K562 (cell line): ENCODE results near the gene TIFAB. TPM values are rescaled to one million over a fixed set of nuclear protein-coding genes. Genes with fewer than 3 reads are reported as not detected.

Experiments used
- ATAC-seq: fragments of 200-7000 bp; cut with Tn5 transposase; 3 replicates; pipeline ENCODE4 v1.9.1; 2020; ENCODE audit warnings: moderate library complexity
- BruUV-seq: library from RNA; stranded (reverse); fragments of 400-500 nt; replicated peaks from 2 replicates; lab custom pipeline; 2021; lab: Mats Ljungman, UMichigan
- CTCF ChIA-PET: fragments of 300-600 bp; formaldehyde crosslinking; extraction: SDS; loops from one replicate; lab custom pipeline; 2021; ENCODE audit warnings: low intra/inter-chr PET ratio; lab: Yijun Ruan, JAX
- POLR2A ChIA-PET: fragments of 300-600, 350-650 bp; sonication (Branson Sonifier 250); formaldehyde crosslinking; extraction: SDS; loops from one replicate; lab custom pipeline; 2021; ENCODE audit warnings: antibody characterized with exemption, inconsistent platforms; lab: Yijun Ruan, JAX
- DNase-seq, 4 experiments: peaks; one replicate each; pipeline versions ENCODE4 v3.0.0 to v3.0.0-alpha.2; 2011 to 2018; ENCODE audit warnings: low spot score in 3 of 4, mixed read lengths in 3 of 4; ENCODE audit errors: extremely low read depth in 1 of 4
- FAIRE-seq: peaks from 2 replicates; lab custom pipeline; 2011; peaks lifted over from hg19 to GRCh38; lab: Jason Lieb, UNC
- H2AFZ ChIP-seq: 2 replicates; pipeline ENCODE4 v1.6.0; 2011; ENCODE audit warnings: low read depth, low read length, control low read depth, inconsistent platforms
- H3K27ac ChIP-seq: fragments of 200-600 bp; 3 replicates; pipeline ENCODE4 v1.8.0; 2011; ENCODE audit warnings: low read depth, mild to moderate bottlenecking, control low read depth, inconsistent platforms, low read length, moderate library complexity, mixed read lengths; ENCODE audit errors: extremely low read depth
- H3K27me3 ChIP-seq, 2 experiments: fragments of 300-600 bp in 1 of 2; 2 replicates in 1 of 2; 3 replicates in 1 of 2; pipeline versions ENCODE4 v1.6.0 to v1.8.0; 2011; ENCODE audit warnings: inconsistent platforms in 2 of 2, low read length in 2 of 2, mild to moderate bottlenecking in 1 of 2, mixed read lengths in 1 of 2, moderate library complexity in 1 of 2; ENCODE audit not compliant: control insufficient read depth in 2 of 2, insufficient read depth in 2 of 2
- H3K36me3 ChIP-seq: fragments of 300-600 bp; 3 replicates; pipeline ENCODE4 v1.8.0; 2011; ENCODE audit warnings: mild to moderate bottlenecking, low read length, inconsistent platforms; ENCODE audit not compliant: control insufficient read depth, insufficient read depth
- H3K4me1 ChIP-seq, 2 experiments: fragments of 200-600 bp in 1 of 2; replicated peaks in 1 of 2; 2 replicates in 1 of 2; 3 replicates in 1 of 2; pipeline versions ENCODE4 v1.5.1 to v1.8.0; 2011; ENCODE audit warnings: inconsistent platforms in 2 of 2, low read length in 2 of 2, mild to moderate bottlenecking in 1 of 2, mixed read lengths in 1 of 2, moderate library complexity in 1 of 2; ENCODE audit not compliant: control insufficient read depth in 2 of 2, insufficient read depth in 2 of 2
- H3K4me2 ChIP-seq: 2 replicates; pipeline ENCODE4 v1.6.1; 2011; ENCODE audit warnings: low read length, control low read depth, inconsistent platforms, mixed read lengths; ENCODE audit not compliant: insufficient read depth
- H3K4me3 ChIP-seq: fragments of 200-600 bp; sonication (generic), shearing (Covaris generic); 2 replicates; pipeline ENCODE4 v1.5.1; 2016; ENCODE audit warnings: control low read depth, inconsistent platforms
- H3K79me2 ChIP-seq: fragments of 200-600 bp; 3 replicates; pipeline ENCODE4 v1.8.0; 2011; ENCODE audit warnings: low read length, inconsistent platforms; ENCODE audit not compliant: control insufficient read depth, insufficient read depth
- H3K9ac ChIP-seq, 2 experiments: 2 replicates each; pipeline versions ENCODE4 v1.6.0 to v1.6.1; 2011; ENCODE audit warnings: low read depth in 2 of 2, low read length in 2 of 2, control low read depth in 1 of 2, inconsistent platforms in 1 of 2, mild to moderate bottlenecking in 1 of 2, mixed read lengths in 1 of 2; ENCODE audit not compliant: insufficient read depth in 1 of 2
- H3K9me1 ChIP-seq: one replicate; pipeline ENCODE4 v1.6.0; 2011; ENCODE audit warnings: inconsistent platforms, mild to moderate bottlenecking, low read length, moderate library complexity; ENCODE audit not compliant: control insufficient read depth, insufficient read depth
- H3K9me3 ChIP-seq: replicated peaks from 2 replicates; pipeline ENCODE4 v1.5.1; 2011; ENCODE audit warnings: low read depth, low read length, inconsistent platforms; ENCODE audit not compliant: control insufficient read depth, insufficient read depth
- H4K20me1 ChIP-seq: replicated peaks from 2 replicates; pipeline ENCODE4 v1.6.1; 2011; ENCODE audit warnings: low read length, inconsistent platforms, mixed read lengths; ENCODE audit not compliant: control insufficient read depth, insufficient read depth
- FOXA3 ChIP-seq, 2 experiments: fragments of 450-650 bp in 1 of 2; sonication (generic) in 1 of 2; formaldehyde crosslinking; IDR thresholded peaks in 1 of 2; conservative IDR thresholded peaks in 1 of 2; 2 replicates each; pipeline versions ENCODE4 v1.4.0 to v1.8.0; 2020 to 2022; ENCODE audit warnings: mild to moderate bottlenecking in 2 of 2, missing genetic modification reagents in 1 of 2
- HMG20B ChIP-seq: fragments of 250-450 bp; sonication (Bioruptor Pico); IDR thresholded peaks from 2 replicates; pipeline ENCODE4 v1.5.0; 2021; ENCODE audit warnings: mild to moderate bottlenecking
- KDM2B ChIP-seq: fragments of 250-450 bp; sonication (Bioruptor Pico); IDR thresholded peaks from 2 replicates; pipeline ENCODE4 v1.8.0; 2021; ENCODE audit warnings: mild to moderate bottlenecking, moderate library complexity
- MCM5 ChIP-seq: fragments of 450-650 bp; IDR thresholded peaks from 2 replicates; pipeline ENCODE4 v1.6.1; 2016; ENCODE audit warnings: low read depth
- NFRKB ChIP-seq: fragments of 450-650 bp; IDR thresholded peaks from 2 replicates; pipeline ENCODE4 v1.6.1; 2016; ENCODE audit warnings: low read depth
- POLR2AphosphoS5 ChIP-seq: IDR thresholded peaks from 2 replicates; pipeline ENCODE4 v1.6.1; 2011; ENCODE audit warnings: mild to moderate bottlenecking, low read depth, low read length, moderate library complexity; ENCODE audit not compliant: control insufficient read depth, insufficient read depth
- SMAD2 ChIP-seq: fragments of 150-350 bp; IDR thresholded peaks from 2 replicates; pipeline ENCODE4 v1.6.1; 2014; ENCODE audit warnings: low read depth, mild to moderate bottlenecking, low read length
- ZKSCAN1 ChIP-seq: fragments of 150-350 bp; IDR thresholded peaks from 2 replicates; pipeline ENCODE4 v1.6.1; 2016; ENCODE audit warnings: low read depth, low read length
- ZNF212 ChIP-seq: fragments of 450-650 bp; formaldehyde crosslinking; IDR thresholded peaks from 2 replicates; pipeline ENCODE4 v1.4.0; 2020; ENCODE audit warnings: mild to moderate bottlenecking
- ZNF644 ChIP-seq: fragments of 200-800 bp; sonication (Bioruptor generic); IDR thresholded peaks from 2 replicates; pipeline ENCODE4 v1.6.1; 2016; ENCODE audit warnings: low read depth, missing genetic modification characterization, missing compliant biosample characterization
- ZNF695 ChIP-seq: fragments of 450-650 bp; formaldehyde crosslinking; IDR thresholded peaks from 2 replicates; pipeline ENCODE4 v1.4.0; 2020; ENCODE audit warnings: mild to moderate bottlenecking, moderate library complexity
- WGBS: fragments of 100-300 bp; shearing (Covaris generic); methylation state at CpG from one replicate; pipeline ENCODE4 v1.1.6; 2016; ENCODE audit warnings: low coverage, mixed read lengths; ENCODE audit not compliant: insufficient coverage; ENCODE audit errors: missing lambda C conversion rate; 5-methylcytosine and 5-hydroxymethylcytosine counted together
- in situ Hi-C: fragments of 300-500 bp; cut with MboI; formaldehyde crosslinking; loops from 4 replicates; pipeline ENCODE4 v1.15.0; 2018; ENCODE audit warnings: inconsistent platforms, mixed read lengths
- intact Hi-C: fragments of 100-400 bp; cut with micrococcal nuclease; formaldehyde crosslinking; loops from 2 replicates; pipeline ENCODE4 v1.14.2; 2022
- polyA plus RNA-seq, 8 experiments: library from polyadenylated mRNA; depleted of rRNA in 4 of 8; stranded (reverse) in 5 of 8; unstranded in 3 of 8; fragments of >200 nt; fragmentation: Nextera tagmentation in 2 of 8; fragmentation: Illumina TruSeq in 1 of 8; extraction: Ambion mirVana in 2 of 8; extraction: Trizol in 1 of 8; gene quantifications; 2 replicates each; pipeline versions ENCODE4 v1.2.1 to v1.2.3, GENCODE V29; 2011 to 2014; ENCODE audit warnings: inconsistent platforms in 1 of 8, missing spikeins in 1 of 8
- total RNA-seq, 7 experiments: library from RNA; depleted of rRNA in 6 of 7; stranded (reverse); fragments of >200 nt in 6 of 7; fragmentation: Illumina TruSeq in 2 of 7; extraction: Trizol in 2 of 7; gene quantifications; 2 replicates each; pipeline versions ENCODE4 v1.2.1 to v1.2.3, GENCODE V29; 2011 to 2021; ENCODE audit warnings: low replicate concordance in 1 of 7
- TF ChIP-seq, protein P1 (sequence below): fragments of 450-650 bp; formaldehyde crosslinking; IDR thresholded peaks from 2 replicates; pipeline ENCODE4 v1.4.0; 2020; ENCODE audit warnings: mild to moderate bottlenecking, mixed read lengths

TIFAB gene
- total and polyA plus RNA-seq, 9 of the 15 experiments (the other 6 are each of a cell fraction or from before 2014, with no cell fraction given), result not detected

DNA sequence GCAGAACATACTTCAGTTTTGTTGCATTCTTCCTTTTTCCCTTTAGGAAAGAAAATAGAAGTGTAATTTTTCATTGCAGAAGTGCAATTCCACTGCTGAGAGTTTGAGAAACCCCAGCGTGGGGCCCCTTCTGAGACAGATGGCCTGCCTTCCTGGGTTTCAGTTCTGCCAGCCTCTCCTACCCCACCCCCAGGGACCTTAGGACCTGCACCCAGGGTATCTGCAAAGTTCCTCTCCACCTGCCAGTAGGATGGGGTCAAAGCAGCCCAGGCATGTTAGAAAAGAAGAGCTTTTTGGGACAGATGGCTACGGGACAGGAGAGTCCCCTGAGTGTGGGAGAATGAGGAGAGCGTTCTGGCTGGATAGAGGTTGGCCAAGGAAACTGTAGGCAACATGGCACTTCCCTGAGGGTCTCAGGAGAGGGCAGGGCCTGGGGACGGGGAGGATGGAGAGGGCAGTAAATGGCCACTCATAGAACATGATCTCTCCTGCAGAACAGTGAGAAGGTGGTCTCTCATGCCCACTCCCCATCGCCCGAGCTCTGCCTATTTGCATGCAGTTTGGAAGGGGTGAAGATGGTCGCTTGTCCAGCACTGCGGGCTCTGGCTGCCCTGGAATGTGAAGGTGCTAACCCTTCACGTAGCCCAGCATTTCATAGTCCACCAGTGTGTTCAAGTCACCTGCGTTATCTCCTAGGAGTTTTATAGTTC, at the start of gene TIFAB (continued):
- TF ChIP-seq ZNF695 (CRISPR knock-in tag) (no peak), NFRKB (no peak), POLR2AphosphoS5 (no peak)

DNA sequence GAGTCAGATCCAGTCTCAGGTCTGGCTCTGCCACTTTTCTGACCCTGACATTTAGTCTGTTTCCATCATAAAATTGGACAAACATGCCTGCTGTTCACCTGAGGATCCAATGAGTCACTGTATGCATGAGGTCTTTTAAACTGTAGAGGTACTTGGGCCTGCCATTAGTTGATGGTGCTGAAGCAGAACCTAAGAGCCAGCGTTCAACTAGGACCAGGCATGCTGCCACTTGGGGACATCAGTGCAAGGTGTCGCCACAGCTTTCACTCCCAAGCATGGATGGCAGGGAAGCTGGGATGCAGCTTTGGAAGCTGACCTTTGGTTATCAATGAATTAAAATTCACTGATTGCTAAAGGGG, 46.5 kb upstream of the TIFAB start:
- WGBS, result 8% methylated on average over 2 of the region's 2 CpGs
- Histone ChIP-seq H3K4me2 (no peak overlapping the region), H4K20me1 (no peaks in the 10 kb centered on the region), H3K27ac (no peak overlapping the region), H3K9ac (no peak overlapping the region), H3K9me3 (no peaks in the 10 kb centered on the region), H3K27me3 (peaks cover 0 to 9% of the 10 kb centered on the region in 2 experiments; a peak in 1 of 5 replicates), H3K4me3 (no peak overlapping the region), H3K36me3 (no peaks in the 10 kb centered on the region), H3K9me1 (no peaks in the 10 kb centered on the region), H3K79me2 (no peaks in the 10 kb centered on the region), H2AFZ (no peak overlapping the region), H3K4me1 (no peaks in the 10 kb centered on the region; a peak in 1 of 5 replicates)
- in situ Hi-C loops (no loop called here), intact Hi-C loops (no loop called here)
- ChIA-PET POLR2A (interaction anchor here (0.5 to 1.6 kb wide), 3 partner anchors 12 to 38 kb away, joined by 3 read pairs; no protein-coding TSS in a partner anchor), CTCF (no interaction called here)
- ATAC-seq (no peak), FAIRE-seq (no peak), DNase-seq (no peak)
- BruUV-seq, result no TSS peak
- TF ChIP-seq KDM2B (CRISPR knock-in tag) (no peak), ZNF644 (tag) (no peak), ZKSCAN1 (no peak), ZNF212 (CRISPR knock-in tag) (no peak), FOXA3 (CRISPR knock-in tag; conservative IDR thresholded peaks at IDR 0.05 in 1 of 2, IDR thresholded peaks at IDR 0.05 in 1 of 2) (no peak), SMAD2 (no peak), HMG20B (CRISPR knock-in tag) (no peak), MCM5 (no peak)
- TF ChIP-seq, protein P1, sequence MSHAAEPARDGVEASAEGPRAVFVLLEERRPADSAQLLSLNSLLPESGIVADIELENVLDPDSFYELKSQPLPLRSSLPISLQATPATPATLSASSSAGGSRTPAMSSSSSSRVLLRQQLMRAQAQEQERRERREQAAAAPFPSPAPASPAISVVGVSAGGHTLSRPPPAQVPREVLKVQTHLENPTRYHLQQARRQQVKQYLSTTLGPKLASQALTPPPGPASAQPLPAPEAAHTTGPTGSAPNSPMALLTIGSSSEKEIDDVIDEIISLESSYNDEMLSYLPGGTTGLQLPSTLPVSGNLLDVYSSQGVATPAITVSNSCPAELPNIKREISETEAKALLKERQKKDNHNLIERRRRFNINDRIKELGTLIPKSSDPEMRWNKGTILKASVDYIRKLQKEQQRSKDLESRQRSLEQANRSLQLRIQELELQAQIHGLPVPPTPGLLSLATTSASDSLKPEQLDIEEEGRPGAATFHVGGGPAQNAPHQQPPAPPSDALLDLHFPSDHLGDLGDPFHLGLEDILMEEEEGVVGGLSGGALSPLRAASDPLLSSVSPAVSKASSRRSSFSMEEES (CRISPR knock-in tag), result no peak
